H1 (cell line): ENCODE results near the gene COQ8B. TPM values are rescaled to one million over a fixed set of nuclear protein-coding genes. Genes with fewer than 3 reads are reported as not detected.

Source experiments
- CBX5 ChIP-seq: fragments of 300-800, 300-1000 bp; sonication (generic); IDR thresholded peaks from 2 replicates; pipeline ENCODE4 v1.7.1; 2016; ENCODE audit warnings: antibody characterized with exemption, low read length, low read depth
- CHD1 ChIP-seq: IDR thresholded peaks from 2 replicates; pipeline ENCODE4 v1.6.1; 2012; ENCODE audit warnings: low read depth, low read length, improper control_type of control experiment
- CHD7 ChIP-seq: fragments of 300-600 bp; sonication (generic); IDR thresholded peaks from 2 replicates; pipeline ENCODE4 v1.7.1; 2012; ENCODE audit warnings: low read length, moderate library complexity, mild to moderate bottlenecking, inconsistent platforms; ENCODE audit not compliant: insufficient replicate concordance
- E2F6 ChIP-seq: IDR thresholded peaks from 2 replicates; pipeline ENCODE4 v1.6.1; 2012; ENCODE audit warnings: inconsistent platforms
- EZH2 ChIP-seq: fragments of 200-600 bp; sonication (generic); IDR thresholded peaks from 2 replicates; pipeline ENCODE4 v1.7.1; 2012; ENCODE audit warnings: low read depth, mild to moderate bottlenecking, moderate library complexity, low read length, inconsistent platforms; ENCODE audit not compliant: severe bottlenecking
- POLR2AphosphoS5 ChIP-seq: IDR thresholded peaks from 2 replicates; pipeline ENCODE4 v1.6.1; 2011; ENCODE audit warnings: low read depth, low read length
- TCF12 ChIP-seq: IDR thresholded peaks from 2 replicates; pipeline ENCODE4 v1.6.1; 2011; ENCODE audit warnings: low read depth, mild to moderate bottlenecking, low read length
- USF2 ChIP-seq: IDR thresholded peaks from 2 replicates; pipeline ENCODE4 v1.6.1; 2011; ENCODE audit warnings: low read length, improper control_type of control experiment
- polyA plus RNA-seq, 7 experiments: library from polyadenylated mRNA; depleted of rRNA in 3 of 7; stranded (reverse) in 5 of 7; unstranded in 2 of 7; fragments of >200 nt in 5 of 7; fragments of 200-250 nt in 2 of 7; gene quantifications; 1 replicate in 5 of 7; 2 replicates in 1 of 7; 4 replicates in 1 of 7; pipeline versions ENCODE4 v1.2.1 to v1.2.3, GENCODE V29; 2011 to 2013; ENCODE audit warnings: missing spikeins in 2 of 7, mixed read lengths in 2 of 7
- total RNA-seq: library from RNA; stranded (reverse); fragmentation: NEBNext Ultra II Directional; extraction: Animal tissue kit (Norgen Biotek cat#: 25700); gene quantifications from 2 replicates; pipeline ENCODE4 v1.2.1, GENCODE V29; 2021

Gene COQ8B
- total and polyA plus RNA-seq, 2 of the 8 experiments (the other 6 are each of a cell fraction or from before 2014, with no cell fraction given) = 41.7 to 46.1 TPM

GRCh38 chr19:40752257-40752781, 35.6 kb upstream of the COQ8B start (continued):
- TF ChIP-seq CHD7 (no peak), CBX5 (no peak), USF2 (no peak), EZH2 (no peak), POLR2AphosphoS5 (no peak; the same call in 1 of the 2 replicates), E2F6 (no peak), CHD1 (no peak), TCF12 (no peak)
